OCI-LY7 (cell line): ENCODE measurements around the gene C20orf202. TPM values are rescaled to one million over a fixed set of nuclear protein-coding genes. Genes with fewer than 3 reads are reported as not detected.

Source experiments
- BruUV-seq: library from RNA; stranded (reverse); fragments of 400-500 nt; replicated peaks from 2 replicates; lab custom pipeline; 2021; lab: Mats Ljungman, UMichigan
- CTCF ChIA-PET: fragments of 300-600 bp; sonication (Branson Sonifier 250); formaldehyde crosslinking; loops from one replicate; lab custom pipeline; 2022; ENCODE audit warnings: antibody characterized with exemption; ENCODE audit not compliant: unreplicated experiment; lab: Charles Lee
- POLR2A ChIA-PET: fragments of 300-600 bp; sonication (Branson Sonifier 250); formaldehyde crosslinking; loops from one replicate; lab custom pipeline; 2022; ENCODE audit warnings: antibody characterized with exemption; lab: Charles Lee
- DNase-seq: peaks from one replicate; pipeline ENCODE4 v3.0.0-alpha.2; 2015; ENCODE audit warnings: low spot score
- H2AFZ ChIP-seq: fragments of 200-600 bp; sonication (generic), shearing (Covaris generic); 2 replicates; pipeline ENCODE4 v1.6.1; 2014; ENCODE audit warnings: mild to moderate bottlenecking, antibody characterized with exemption, low read length, moderate library complexity
- H3K27ac ChIP-seq: fragments of 200-600 bp; sonication (generic); 2 replicates; pipeline ENCODE4 v1.5.1; 2014; ENCODE audit warnings: mixed run types, low read depth, mild to moderate bottlenecking, moderate library complexity, low read length, inconsistent platforms; ENCODE audit not compliant: poor library complexity, severe bottlenecking
- H3K36me3 ChIP-seq: fragments of 200-600 bp; sonication (generic); 2 replicates; pipeline ENCODE4 v1.6.1; 2014; ENCODE audit warnings: mild to moderate bottlenecking, antibody characterized with exemption, low read length, moderate library complexity, mixed read lengths; ENCODE audit not compliant: insufficient read depth
- H3K4me1 ChIP-seq: fragments of 200-600 bp; sonication (generic); 2 replicates; pipeline ENCODE4 v1.5.1; 2014; ENCODE audit warnings: mild to moderate bottlenecking, low read length; ENCODE audit not compliant: insufficient read depth, poor library complexity, severe bottlenecking
- H3K4me2 ChIP-seq: fragments of 200-600 bp; sonication (generic); 2 replicates; pipeline ENCODE4 v1.6.1; 2014; ENCODE audit warnings: mild to moderate bottlenecking, low read length
- H3K4me3 ChIP-seq: fragments of 200-600 bp; sonication (generic); 2 replicates; pipeline ENCODE4 v1.5.1; 2014; ENCODE audit warnings: mild to moderate bottlenecking, low read depth, low read length; ENCODE audit not compliant: poor library complexity, severe bottlenecking
- H3K79me2 ChIP-seq: fragments of 200-600 bp; sonication (generic); 2 replicates; pipeline ENCODE4 v1.6.1; 2016; ENCODE audit warnings: low read depth, mild to moderate bottlenecking, low read length, moderate library complexity, mixed read lengths; ENCODE audit not compliant: insufficient read depth
- H3K9me2 ChIP-seq: fragments of 200-600 bp; sonication (generic); 2 replicates; pipeline ENCODE4 v1.6.1; 2016; ENCODE audit warnings: mild to moderate bottlenecking, low read length, mixed read lengths; ENCODE audit not compliant: insufficient read depth
- H3K9me3 ChIP-seq: fragments of 200-600 bp; sonication (generic); 2 replicates; pipeline ENCODE4 v1.6.1; 2014; ENCODE audit warnings: mild to moderate bottlenecking, mixed run types, low read length, mixed read lengths
- H4K20me1 ChIP-seq: fragments of 200-600 bp; sonication (generic); 2 replicates; pipeline ENCODE4 v1.6.1; 2014; ENCODE audit warnings: mild to moderate bottlenecking, antibody characterized with exemption, low read length, moderate library complexity, mixed read lengths; ENCODE audit not compliant: insufficient read depth
- EZH2phosphoT487 ChIP-seq: fragments of 200-600 bp; sonication (generic); IDR thresholded peaks from 2 replicates; pipeline ENCODE4 v1.6.1; 2018; ENCODE audit warnings: low read depth, borderline replicate concordance, mild to moderate bottlenecking, mixed run types, antibody characterized with exemption, low read length, moderate library complexity, mixed read lengths
- intact Hi-C: fragments of 100-400 bp; cut with micrococcal nuclease; formaldehyde crosslinking; loops from one replicate; pipeline ENCODE4 v1.10.0; 2022; ENCODE audit not compliant: unreplicated experiment
- total RNA-seq, 2 experiments: library from RNA; depleted of rRNA in 1 of 2; stranded (reverse); fragments of >200 nt in 1 of 2; shearing (Covaris generic) in 1 of 2; gene quantifications; 2 replicates each; pipeline ENCODE4 v1.2.3, GENCODE V29; 2014 to 2022
- TF ChIP-seq, protein P1 (sequence below): fragments of 200-600 bp; sonication (generic); conservative IDR thresholded peaks from 2 replicates; pipeline ENCODE4 v1.5.1; 2014; ENCODE audit warnings: mild to moderate bottlenecking, antibody characterized with exemption, low read length, moderate library complexity, mixed read lengths

Gene C20orf202
- total RNA-seq, 2 experiments from 2014 or later, result not detected

DNA sequence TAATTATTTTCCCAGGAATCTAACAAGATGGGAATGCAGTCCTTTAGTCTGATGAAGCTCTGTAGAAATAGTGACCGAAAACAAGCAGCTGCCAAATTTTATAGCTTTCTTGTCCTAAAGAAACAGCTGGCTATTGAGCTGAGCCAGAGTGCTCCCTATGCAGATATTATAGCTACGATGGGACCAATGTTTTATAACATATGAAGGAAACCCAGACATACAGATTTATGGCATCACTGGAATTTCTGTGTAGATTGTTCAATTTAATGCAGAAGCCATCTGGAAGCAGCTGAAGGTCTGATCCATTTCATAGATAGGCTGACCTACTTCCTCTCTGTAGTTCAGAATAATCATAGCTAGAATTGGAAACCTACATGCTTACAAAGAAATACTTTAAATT is 51.0 kb downstream of the C20orf202 start:
- H4K20me1 ChIP-seq, result no peaks in the 10 kb centered on the region
- no peaks in the 10 kb centered on the region; the same call in 1 of the 2 replicates for H3K9me3 ChIP-seq
- DNase-seq, result no peak
- H3K4me1 ChIP-seq, result no peaks in the 10 kb centered on the region
- H3K36me3 ChIP-seq, result no peaks in the 10 kb centered on the region
- intact Hi-C loops, result no loop called here
- no peaks in the 10 kb centered on the region for H3K79me2 ChIP-seq
- H3K9me2 ChIP-seq, result no peaks in the 10 kb centered on the region
- no peak overlapping the region for H3K4me2 ChIP-seq
- no TSS peak for BruUV-seq
- ChIA-PET CTCF (no interaction called here), POLR2A (interaction anchor here (0.6 to 0.9 kb wide), 3 partner anchors 12 to 48 kb away, joined by 3 to 5 read pairs (median 5); no protein-coding TSS in a partner anchor)
- TF ChIP-seq EZH2phosphoT487, result no peak
- TF ChIP-seq, protein P1, sequence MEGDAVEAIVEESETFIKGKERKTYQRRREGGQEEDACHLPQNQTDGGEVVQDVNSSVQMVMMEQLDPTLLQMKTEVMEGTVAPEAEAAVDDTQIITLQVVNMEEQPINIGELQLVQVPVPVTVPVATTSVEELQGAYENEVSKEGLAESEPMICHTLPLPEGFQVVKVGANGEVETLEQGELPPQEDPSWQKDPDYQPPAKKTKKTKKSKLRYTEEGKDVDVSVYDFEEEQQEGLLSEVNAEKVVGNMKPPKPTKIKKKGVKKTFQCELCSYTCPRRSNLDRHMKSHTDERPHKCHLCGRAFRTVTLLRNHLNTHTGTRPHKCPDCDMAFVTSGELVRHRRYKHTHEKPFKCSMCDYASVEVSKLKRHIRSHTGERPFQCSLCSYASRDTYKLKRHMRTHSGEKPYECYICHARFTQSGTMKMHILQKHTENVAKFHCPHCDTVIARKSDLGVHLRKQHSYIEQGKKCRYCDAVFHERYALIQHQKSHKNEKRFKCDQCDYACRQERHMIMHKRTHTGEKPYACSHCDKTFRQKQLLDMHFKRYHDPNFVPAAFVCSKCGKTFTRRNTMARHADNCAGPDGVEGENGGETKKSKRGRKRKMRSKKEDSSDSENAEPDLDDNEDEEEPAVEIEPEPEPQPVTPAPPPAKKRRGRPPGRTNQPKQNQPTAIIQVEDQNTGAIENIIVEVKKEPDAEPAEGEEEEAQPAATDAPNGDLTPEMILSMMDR, result no peak
- H3K27ac ChIP-seq, result no peak overlapping the region
- no peak overlapping the region for H2AFZ ChIP-seq
- no peak overlapping the region for H3K4me3 ChIP-seq

DNA sequence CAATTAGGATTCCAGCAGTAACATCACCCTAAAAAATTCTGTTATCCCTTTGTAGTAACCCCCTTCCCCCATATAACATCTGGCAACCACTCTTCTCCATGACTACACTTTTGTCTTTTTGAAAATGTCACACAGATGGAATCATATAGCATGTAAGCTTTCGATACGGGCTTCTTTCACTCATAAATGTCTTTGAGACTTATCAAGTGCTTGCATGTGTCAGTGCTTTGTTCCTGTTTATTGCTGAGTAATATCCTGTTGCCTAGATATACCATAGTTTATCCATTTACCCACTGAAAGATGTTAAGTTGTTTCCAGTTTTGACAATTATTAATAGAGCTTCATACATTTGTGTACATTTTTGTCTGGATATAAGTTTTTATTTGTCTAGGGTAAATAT is 52.4 kb downstream of the C20orf202 start:
- Histone ChIP-seq H2AFZ (no peak overlapping the region), H3K79me2 (no peaks in the 10 kb centered on the region), H3K4me2 (no peak overlapping the region), H3K4me1 (no peaks in the 10 kb centered on the region), H3K27ac (no peak overlapping the region), H4K20me1 (no peaks in the 10 kb centered on the region), H3K9me3 (no peaks in the 10 kb centered on the region; the same call in 1 of the 2 replicates), H3K36me3 (no peaks in the 10 kb centered on the region), H3K4me3 (no peak overlapping the region), H3K9me2 (no peaks in the 10 kb centered on the region)
- TF ChIP-seq EZH2phosphoT487, result no peak
- TF ChIP-seq, protein P1, result no peak
- BruUV-seq, result no TSS peak
- intact Hi-C loops, result no loop called here
- CTCF ChIA-PET, result no interaction called here
- DNase-seq, result no peak
- POLR2A ChIA-PET, result interaction anchor here (0.6 kb wide), 1 partner anchor 1661 kb away, joined by 3 read pairs; no protein-coding TSS in a partner anchor

Other genes starting within 250 kb of the C20orf202 start
- gene RSPO4, start 201.1 kb upstream of the C20orf202 start, total RNA-seq (2014; rRNA removed; shearing (Covaris generic)), result not detected in 2 replicates
- gene RSPO4, start 201.1 kb upstream of the C20orf202 start, total RNA-seq (2022), result not detected in 2 replicates
- 31.7 and 34.7 TPM in 2 replicates for gene PSMF1, start 84.9 kb upstream of the C20orf202 start, total RNA-seq (2014; rRNA removed; shearing (Covaris generic))
- gene PSMF1, start 84.9 kb upstream of the C20orf202 start, total RNA-seq (2022), result 118 and 132 TPM in 2 replicates
- gene TMEM74B, start 18.5 kb upstream of the C20orf202 start, total RNA-seq (2014; rRNA removed; shearing (Covaris generic)), result not detected in 2 replicates
- not detected in 2 replicates for gene TMEM74B, start 18.5 kb upstream of the C20orf202 start, total RNA-seq (2022)
- gene RAD21L1, start 22.6 kb downstream of the C20orf202 start, total RNA-seq (2014; rRNA removed; shearing (Covaris generic)), result not detected in 2 replicates
- not detected in 2 replicates for gene RAD21L1, start 22.6 kb downstream of the C20orf202 start, total RNA-seq (2022)
- gene SNPH, start 62.8 kb downstream of the C20orf202 start, total RNA-seq (2014; rRNA removed; shearing (Covaris generic)), result 0.10 TPM in 1 of 2 replicates, not detected in the other
- not detected in 2 replicates for gene SNPH, start 62.8 kb downstream of the C20orf202 start, total RNA-seq (2022)
- gene SDCBP2, start 125.7 kb downstream of the C20orf202 start, total RNA-seq (2014; rRNA removed; shearing (Covaris generic)), result 1.8 and 2.8 TPM in 2 replicates
- 2.5 and 2.6 TPM in 2 replicates for gene SDCBP2, start 125.7 kb downstream of the C20orf202 start, total RNA-seq (2022)
- gene FKBP1A, start 189.6 kb downstream of the C20orf202 start, total RNA-seq (2014; rRNA removed; shearing (Covaris generic)), result 83.2 and 99.0 TPM in 2 replicates
- gene FKBP1A, start 189.6 kb downstream of the C20orf202 start, total RNA-seq (2022), result 218 and 230 TPM in 2 replicates